HCT116 (cell line): Measurements from ENCODE around the gene AXIN1. TPM values are rescaled to one million over a fixed set of nuclear protein-coding genes. Genes with fewer than 3 reads are reported as not detected.

Experiments used
- ATAC-seq: fragments of 200-7000 bp; cut with Tn5 transposase; 2 replicates; pipeline ENCODE4 v1.9.1; 2020; ENCODE audit warnings: mild to moderate bottlenecking, moderate library complexity
- BruUV-seq: library from RNA; stranded (reverse); fragments of 400-500 nt; replicated peaks from 2 replicates; lab custom pipeline; 2021; lab: Mats Ljungman, UMichigan
- CTCF ChIA-PET: fragments of 300-600 bp; sonication (Branson Sonifier 250); formaldehyde crosslinking; loops from one replicate; lab custom pipeline; 2021; ENCODE audit warnings: antibody characterized with exemption; lab: Charles Lee
- POLR2A ChIA-PET: fragments of 300-600, 350-600 bp; sonication (Branson Sonifier 250); formaldehyde crosslinking; loops from one replicate; lab custom pipeline; 2021; ENCODE audit warnings: antibody characterized with exemption; lab: Charles Lee
- RAD21 ChIA-PET, 2 experiments: fragments of 300-600 bp; sonication (Branson Sonifier 250); formaldehyde crosslinking; loops; one replicate each; lab custom pipeline; 2023; ENCODE audit warnings: low total read pairs in 2 of 2; ENCODE audit not compliant: uncharacterized antibody in 2 of 2, unreplicated experiment in 2 of 2, low non-redundant PET in 1 of 2; lab: Charles Lee
- DNase-seq: peaks from one replicate; pipeline ENCODE4 v3.0.0-alpha.2; 2010; ENCODE audit warnings: low read depth, low spot score
- H2AFZ ChIP-seq: fragments of 200-600 bp; shearing (Covaris generic), sonication (generic); 2 replicates; pipeline ENCODE4 v1.6.1; 2017; ENCODE audit warnings: low read depth, mixed run types, mixed read lengths, antibody characterized with exemption, low read length; ENCODE audit not compliant: poor library complexity, severe bottlenecking
- H3K27ac ChIP-seq: 2 replicates; pipeline ENCODE4 v1.5.1; 2012; ENCODE audit warnings: low read depth, low read length
- H3K27me3 ChIP-seq: fragments of 200-600 bp; sonication (generic); 2 replicates; pipeline ENCODE4 v1.6.1; 2016; ENCODE audit warnings: mixed run types, low read length, mixed read lengths; ENCODE audit not compliant: insufficient read depth
- H3K36me3 ChIP-seq, 2 experiments: fragments of 200-500 bp in 1 of 2; fragments of 200-600 bp in 1 of 2; sonication (Bioruptor generic) in 1 of 2; sonication (generic) in 1 of 2; 2 replicates each; pipeline versions ENCODE4 v1.5.1 to v1.6.1; 2014 to 2016; ENCODE audit warnings: low read length in 2 of 2, inconsistent platforms in 1 of 2, mixed read lengths in 1 of 2, mixed run types in 1 of 2; ENCODE audit not compliant: insufficient read depth in 2 of 2, control insufficient read depth in 1 of 2
- H3K4me1 ChIP-seq, 2 experiments: fragments of 200-600 bp in 1 of 2; sonication (generic) in 1 of 2; 2 replicates each; pipeline versions ENCODE4 v1.5.1 to v1.6.1; 2012 to 2017; ENCODE audit warnings: low read length in 2 of 2, inconsistent platforms in 1 of 2, mild to moderate bottlenecking in 1 of 2, mixed read lengths in 1 of 2, mixed run types in 1 of 2, moderate library complexity in 1 of 2; ENCODE audit not compliant: insufficient read depth in 2 of 2, control insufficient read depth in 1 of 2
- H3K4me2 ChIP-seq: fragments of 200-600 bp; sonication (generic); 2 replicates; pipeline ENCODE4 v1.6.1; 2017; ENCODE audit warnings: mixed run types, low read length, mixed read lengths
- H3K4me3 ChIP-seq, 2 experiments: fragments of 200-600 bp in 1 of 2; sonication (generic) in 1 of 2; replicated peaks in 1 of 2; 2 replicates each; pipeline ENCODE4 v1.5.1; 2011 to 2016; ENCODE audit warnings: low read length in 2 of 2, control low read depth in 1 of 2, low read depth in 1 of 2, mild to moderate bottlenecking in 1 of 2, mixed read lengths in 1 of 2, mixed run types in 1 of 2
- H3K79me2 ChIP-seq: fragments of 200-600 bp; sonication (generic); 2 replicates; pipeline ENCODE4 v1.6.1; 2017; ENCODE audit warnings: mild to moderate bottlenecking, mixed run types, low read length, moderate library complexity, mixed read lengths; ENCODE audit not compliant: insufficient read depth
- H3K9ac ChIP-seq: fragments of 200-600 bp; sonication (generic); 2 replicates; pipeline ENCODE4 v1.6.1; 2016; ENCODE audit warnings: low read length, mixed read lengths
- H3K9me2 ChIP-seq: fragments of 200-600 bp; sonication (generic), shearing (Covaris generic); 2 replicates; pipeline ENCODE4 v1.6.1; 2017; ENCODE audit warnings: mixed run types, mild to moderate bottlenecking, moderate library complexity; ENCODE audit not compliant: insufficient read depth
- H3K9me3 ChIP-seq, 2 experiments: fragments of 200-500 bp in 1 of 2; fragments of 200-600 bp in 1 of 2; sonication (Bioruptor generic) in 1 of 2; sonication (generic) in 1 of 2; 2 replicates each; pipeline ENCODE4 v1.6.1; 2014 to 2017; ENCODE audit warnings: low read length in 2 of 2, mixed read lengths in 2 of 2, inconsistent platforms in 1 of 2, low read depth in 1 of 2, mild to moderate bottlenecking in 1 of 2, mixed run types in 1 of 2, moderate library complexity in 1 of 2; ENCODE audit not compliant: control insufficient read depth in 1 of 2, insufficient read depth in 1 of 2
- H4K20me1 ChIP-seq: fragments of 200-600 bp; sonication (generic), shearing (Covaris generic); 2 replicates; pipeline ENCODE4 v1.6.1; 2017; ENCODE audit warnings: mixed run types, mild to moderate bottlenecking, moderate library complexity; ENCODE audit not compliant: insufficient read depth
- EGR1 ChIP-seq: IDR thresholded peaks from 2 replicates; pipeline ENCODE4 v1.6.1; 2012; ENCODE audit warnings: low read depth
- MAX ChIP-seq: IDR thresholded peaks from 2 replicates; pipeline ENCODE4 v1.6.1; 2012
- SP1 ChIP-seq: IDR thresholded peaks from 2 replicates; pipeline ENCODE4 v1.6.1; 2012; ENCODE audit warnings: low read depth
- TCF7L2 ChIP-seq: IDR thresholded peaks from 2 replicates; pipeline ENCODE4 v1.7.0; 2011; ENCODE audit warnings: borderline replicate concordance, inconsistent platforms; ENCODE audit not compliant: insufficient read depth, insufficient read length; ENCODE audit errors: extremely low read depth
- YY1 ChIP-seq: IDR thresholded peaks from 2 replicates; pipeline ENCODE4 v1.6.1; 2011; ENCODE audit warnings: low read length, low read depth, moderate library complexity, mild to moderate bottlenecking; ENCODE audit not compliant: insufficient replicate concordance; ENCODE audit errors: extremely low read depth
- ZBTB33 ChIP-seq: IDR thresholded peaks from 2 replicates; pipeline ENCODE4 v1.6.1; 2011; ENCODE audit warnings: mild to moderate bottlenecking, low read length, moderate library complexity; ENCODE audit not compliant: insufficient replicate concordance; ENCODE audit errors: extremely low read depth
- ZNF274 ChIP-seq: fragments of 200-500 bp; sonication (Bioruptor generic); IDR thresholded peaks from 2 replicates; pipeline ENCODE4 v1.6.1; 2014; ENCODE audit warnings: mild to moderate bottlenecking, low read depth, low read length, inconsistent platforms
- intact Hi-C: fragments of 100-400 bp; cut with micrococcal nuclease; formaldehyde crosslinking; loops from 2 replicates; pipeline ENCODE4 v1.10.0; 2022
- total RNA-seq: library from RNA; stranded (reverse); gene quantifications from one replicate; pipeline ENCODE4 v1.2.1, GENCODE V29; 2021; ENCODE audit not compliant: unreplicated experiment
- TF ChIP-seq, protein P1 (sequence below): IDR thresholded peaks from 2 replicates; pipeline ENCODE4 v1.6.1; 2012
- TF ChIP-seq, protein P2 (sequence below): IDR thresholded peaks from 2 replicates; pipeline ENCODE4 v1.6.1; 2012; ENCODE audit warnings: low read depth

The AXIN1 gene
- total RNA-seq, 1 experiment from 2014 or later, result 20.2 TPM

DNA sequence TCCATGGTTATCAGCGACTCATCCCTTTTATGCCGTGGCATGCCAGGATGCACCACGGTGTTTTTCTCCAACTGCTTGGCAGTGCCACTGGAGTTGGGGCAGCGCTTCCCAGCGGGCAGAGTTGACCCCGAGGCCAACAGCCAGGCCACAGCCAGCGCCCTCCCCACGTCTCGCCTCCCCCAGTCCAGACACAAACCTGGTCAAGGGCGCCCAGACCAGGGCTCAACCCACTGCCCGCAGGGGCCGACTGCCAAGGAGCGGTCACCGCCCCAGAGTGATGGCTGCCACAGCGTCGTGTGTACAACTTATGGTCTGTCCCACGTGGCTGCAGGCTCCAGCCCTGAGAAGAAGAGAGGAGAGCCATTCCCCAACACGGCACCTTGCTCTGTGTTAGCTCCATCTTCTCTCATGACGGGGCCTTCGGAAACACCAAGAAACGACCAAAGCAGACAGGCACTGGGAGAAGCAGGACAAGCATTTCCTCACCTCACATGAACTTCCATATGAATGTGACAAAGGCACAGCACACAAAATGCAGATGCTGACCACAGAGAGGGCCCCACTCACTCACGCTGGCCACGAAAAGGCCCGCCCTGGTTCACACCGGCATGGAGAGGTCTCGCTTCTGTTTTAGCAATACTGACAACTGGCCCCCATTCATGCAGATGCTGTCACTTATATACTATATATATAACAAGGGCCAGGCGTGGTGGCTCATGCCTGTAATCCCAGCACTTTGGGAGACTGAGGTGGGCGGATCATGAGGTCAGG, 27.0 kb downstream of the AXIN1 start:
- Histone ChIP-seq H3K9ac (no peak overlapping the region), H2AFZ (no peak overlapping the region), H3K9me3 (no peaks in the 10 kb centered on the region), H3K4me1 (peaks cover 18 to 32% of the 10 kb centered on the region in 2 experiments), H3K9me2 (no peaks in the 10 kb centered on the region), H4K20me1 (no peaks in the 10 kb centered on the region), H3K4me3 (no peak overlapping the region), H3K79me2 (peaks cover 27% of the 10 kb centered on the region; the same call in 1 of the 2 replicates), H3K27ac (no peak overlapping the region), H3K36me3 (no peaks in the 10 kb centered on the region), H3K27me3 (no peaks in the 10 kb centered on the region), H3K4me2 (no peak overlapping the region)
- ATAC-seq (no peak), DNase-seq (no peak)
- intact Hi-C loops, result no loop called here
- TF ChIP-seq EGR1, result no peak
- TF ChIP-seq, protein P1, sequence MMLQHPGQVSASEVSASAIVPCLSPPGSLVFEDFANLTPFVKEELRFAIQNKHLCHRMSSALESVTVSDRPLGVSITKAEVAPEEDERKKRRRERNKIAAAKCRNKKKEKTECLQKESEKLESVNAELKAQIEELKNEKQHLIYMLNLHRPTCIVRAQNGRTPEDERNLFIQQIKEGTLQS, result no peak
- TF ChIP-seq TCF7L2, result no peak
- TF ChIP-seq ZNF274, result no peak
- ChIA-PET CTCF (interaction anchor here (1.0 kb wide), 1 partner anchor 27 kb away, joined by 3 read pairs; no protein-coding TSS in a partner anchor), POLR2A (no interaction called here), RAD21 (no interaction called here)
- BruUV-seq, result no TSS peak

DNA sequence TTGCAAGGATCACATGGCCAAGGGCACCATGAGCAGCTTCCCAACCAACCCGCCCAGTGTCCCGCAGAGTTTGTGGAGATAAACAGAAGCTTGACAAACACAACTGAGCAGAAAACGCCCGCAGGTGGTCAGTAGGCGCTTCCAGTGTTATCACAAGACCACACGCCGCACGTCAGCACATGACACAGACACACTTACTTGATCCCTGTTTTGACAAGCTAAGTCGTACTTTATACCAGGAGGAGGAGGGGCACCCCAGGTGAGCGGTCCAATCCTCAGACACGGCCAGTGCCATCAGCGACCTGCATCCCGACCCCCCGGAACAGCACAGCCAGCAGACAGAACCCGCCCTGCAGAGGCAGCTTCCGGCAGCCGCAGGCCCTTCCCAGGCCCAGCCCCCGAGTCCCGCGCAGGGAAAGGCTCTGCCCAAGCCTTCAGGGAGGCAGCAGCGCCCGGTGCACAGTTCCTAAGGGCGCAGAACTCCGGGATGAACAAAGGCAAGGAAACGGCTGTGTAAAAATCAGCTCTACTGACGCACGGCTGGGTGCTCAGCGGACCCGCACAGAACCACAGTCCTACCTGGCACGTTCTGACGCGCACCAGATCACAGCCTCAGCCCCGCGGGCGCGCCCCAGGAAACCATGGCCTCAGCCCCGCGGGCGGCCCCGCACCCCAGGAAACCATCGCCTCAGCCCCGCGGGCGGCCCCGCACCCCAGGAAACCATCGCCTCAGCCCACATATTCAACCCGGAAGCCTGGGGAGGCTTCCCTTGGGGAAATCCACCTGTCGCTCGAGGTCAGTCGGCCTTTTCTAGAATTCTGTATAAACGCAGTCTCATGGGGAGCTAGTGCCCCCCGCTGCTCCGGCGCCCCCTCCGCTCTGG, 27.8 kb downstream of the AXIN1 start:
- no peak for DNase-seq
- ChIA-PET CTCF (no interaction called here), POLR2A (no interaction called here)
- TF ChIP-seq ZBTB33 (no peak), MAX (no peak), YY1 (no peak), SP1 (no peak)
- TF ChIP-seq, protein P2, sequence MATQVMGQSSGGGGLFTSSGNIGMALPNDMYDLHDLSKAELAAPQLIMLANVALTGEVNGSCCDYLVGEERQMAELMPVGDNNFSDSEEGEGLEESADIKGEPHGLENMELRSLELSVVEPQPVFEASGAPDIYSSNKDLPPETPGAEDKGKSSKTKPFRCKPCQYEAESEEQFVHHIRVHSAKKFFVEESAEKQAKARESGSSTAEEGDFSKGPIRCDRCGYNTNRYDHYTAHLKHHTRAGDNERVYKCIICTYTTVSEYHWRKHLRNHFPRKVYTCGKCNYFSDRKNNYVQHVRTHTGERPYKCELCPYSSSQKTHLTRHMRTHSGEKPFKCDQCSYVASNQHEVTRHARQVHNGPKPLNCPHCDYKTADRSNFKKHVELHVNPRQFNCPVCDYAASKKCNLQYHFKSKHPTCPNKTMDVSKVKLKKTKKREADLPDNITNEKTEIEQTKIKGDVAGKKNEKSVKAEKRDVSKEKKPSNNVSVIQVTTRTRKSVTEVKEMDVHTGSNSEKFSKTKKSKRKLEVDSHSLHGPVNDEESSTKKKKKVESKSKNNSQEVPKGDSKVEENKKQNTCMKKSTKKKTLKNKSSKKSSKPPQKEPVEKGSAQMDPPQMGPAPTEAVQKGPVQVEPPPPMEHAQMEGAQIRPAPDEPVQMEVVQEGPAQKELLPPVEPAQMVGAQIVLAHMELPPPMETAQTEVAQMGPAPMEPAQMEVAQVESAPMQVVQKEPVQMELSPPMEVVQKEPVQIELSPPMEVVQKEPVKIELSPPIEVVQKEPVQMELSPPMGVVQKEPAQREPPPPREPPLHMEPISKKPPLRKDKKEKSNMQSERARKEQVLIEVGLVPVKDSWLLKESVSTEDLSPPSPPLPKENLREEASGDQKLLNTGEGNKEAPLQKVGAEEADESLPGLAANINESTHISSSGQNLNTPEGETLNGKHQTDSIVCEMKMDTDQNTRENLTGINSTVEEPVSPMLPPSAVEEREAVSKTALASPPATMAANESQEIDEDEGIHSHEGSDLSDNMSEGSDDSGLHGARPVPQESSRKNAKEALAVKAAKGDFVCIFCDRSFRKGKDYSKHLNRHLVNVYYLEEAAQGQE, result no peak

More for the DNA sequence above, 27.8 kb downstream of the AXIN1 start:
- no peaks in the 10 kb centered on the region for H3K9me2 ChIP-seq
- peaks cover 18 to 32% of the 10 kb centered on the region in 2 experiments for H3K4me1 ChIP-seq
- no peaks in the 10 kb centered on the region for H4K20me1 ChIP-seq
- no peaks in the 10 kb centered on the region for H3K9me3 ChIP-seq
- intact Hi-C loops, result no loop called here
- peaks cover 20% of the 10 kb centered on the region; the same call in 1 of the 2 replicates for H3K79me2 ChIP-seq
- H3K36me3 ChIP-seq, result no peaks in the 10 kb centered on the region
- no peak for ATAC-seq
- H3K27ac ChIP-seq, result no peak overlapping the region
- no peak overlapping the region for H2AFZ ChIP-seq
- no peak overlapping the region for H3K9ac ChIP-seq
- H3K4me2 ChIP-seq, result no peak overlapping the region
- BruUV-seq, result no TSS peak
- RAD21 ChIA-PET, result no interaction called here
- no peaks in the 10 kb centered on the region for H3K27me3 ChIP-seq
- no peak overlapping the region for H3K4me3 ChIP-seq
